Stomach smooth muscle (tissue), 2 donors: ENCODE data around the gene PHF1.

Experiments used
- H3K27ac ChIP-seq: one replicate; pipeline ENCODE4 v1.7.0; 2013; ENCODE audit warnings: mild to moderate bottlenecking, low read length, inconsistent platforms
- H3K27me3 ChIP-seq, 2 donors: one replicate each; pipeline ENCODE4 v1.7.0; 2013; ENCODE audit warnings: low read length in 2 of 2; ENCODE audit not compliant: insufficient read depth in 2 of 2, control insufficient read depth in 1 of 2
- H3K36me3 ChIP-seq, 2 donors: one replicate each; pipeline ENCODE4 v1.7.0; 2013; ENCODE audit warnings: low read length in 2 of 2; ENCODE audit not compliant: control insufficient read depth in 2 of 2, insufficient read depth in 2 of 2
- H3K4me1 ChIP-seq: one replicate; pipeline ENCODE4 v1.7.0; 2013; ENCODE audit warnings: low read length; ENCODE audit not compliant: control insufficient read depth, insufficient read depth
- H3K4me3 ChIP-seq, 2 donors: one replicate each; pipeline ENCODE4 v1.7.0; 2013; ENCODE audit warnings: low read length in 2 of 2
- H3K9ac ChIP-seq, 2 donors: one replicate each; pipeline ENCODE4 v1.7.0; 2013; ENCODE audit warnings: low read length in 2 of 2, mild to moderate bottlenecking in 1 of 2
- H3K9me3 ChIP-seq, 2 donors: one replicate each; pipeline ENCODE4 v1.7.0; 2013; ENCODE audit warnings: low read length in 2 of 2; ENCODE audit not compliant: control insufficient read depth in 2 of 2
- donor health status: healthy.
- donor health status: Pancreatic carcinoma.

Gene PHF1

DNA sequence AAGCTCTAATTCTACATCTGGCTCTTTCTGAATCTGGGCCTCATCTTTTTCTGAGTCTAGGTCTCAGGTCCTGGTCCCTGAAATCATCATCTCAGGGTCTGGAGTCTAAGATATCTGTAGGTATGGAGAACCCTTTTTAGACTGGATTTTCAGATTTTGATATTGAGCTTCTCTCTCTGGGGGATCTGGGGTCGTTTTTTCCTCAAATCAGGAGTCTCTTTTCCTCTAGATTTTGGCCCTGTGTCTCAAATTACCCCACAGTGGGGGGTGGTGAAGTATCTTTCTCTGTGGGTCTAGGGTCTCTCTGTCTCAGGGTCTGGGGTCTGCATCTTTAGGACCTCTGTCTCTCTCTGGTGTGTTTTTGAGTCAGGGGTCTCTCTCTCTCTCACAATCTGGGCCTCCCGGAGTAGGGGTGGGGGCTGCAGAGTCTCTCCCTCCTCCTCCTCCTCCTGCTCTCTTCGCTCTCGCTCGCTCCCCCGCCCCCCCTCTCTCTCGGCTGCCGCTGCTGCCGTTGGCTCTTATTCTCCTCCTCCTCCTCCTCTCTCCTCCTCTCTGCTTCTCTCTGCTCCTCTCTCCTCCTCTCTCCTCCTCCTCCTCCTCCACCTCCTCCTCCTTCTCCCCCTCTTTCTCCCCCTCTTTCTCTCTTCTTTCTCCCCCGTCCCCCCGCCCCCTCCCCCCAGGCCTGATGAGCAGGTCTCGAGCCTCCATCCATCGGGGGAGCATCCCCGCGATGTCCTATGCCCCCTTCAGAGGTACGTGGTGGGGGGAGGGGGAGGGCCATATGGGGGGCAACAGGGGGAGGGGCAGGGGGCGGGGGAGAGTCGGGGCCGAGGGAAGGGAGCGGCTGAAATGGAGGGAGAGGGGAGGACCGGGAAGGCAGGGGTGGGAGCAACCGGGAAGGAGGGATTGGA, 9.0 kb downstream of the PHF1 start, which contains the start of gene SYNGAP1:
Gene SYNGAP1, plus strand, starts transcription at position 486 of the 911 bp plus-strand sequence. Its CDS starts 200 bp downstream, at position 686.
- Histone ChIP-seq H3K27ac (peak within 1 kb of the TSS; percentile 97), H3K4me3 (peak within 1 kb of the TSS; percentile 64 to 86), H3K4me1 (peaks cover 63% of the 10 kb centered on the region), H3K27me3 (no peaks in the 10 kb centered on the region), H3K9me3 (no peaks in the 10 kb centered on the region), H3K9ac (peak within 1 kb of the TSS; percentile 79 to 85), H3K36me3 (peaks cover 6 to 17% of the 10 kb centered on the region in 2 donors)

GRCh38 chr6:33420491-33421343, 9.9 kb downstream of the PHF1 start:
- Histone ChIP-seq H3K9me3 (no peaks in the 10 kb centered on the region), H3K9ac (peak overlapping the region; percentile 54 to 60), H3K4me3 (peak overlapping the region in 1 of 2 donors; percentile 55), H3K27ac (peak overlapping the region; percentile 66), H3K4me1 (peaks cover 63% of the 10 kb centered on the region), H3K27me3 (no peaks in the 10 kb centered on the region), H3K36me3 (peaks cover under 1 to 8% of the 10 kb centered on the region in 2 donors)

- H3K9me3 ChIP-seq, result no peaks in the 10 kb centered on the region
- H3K4me3 ChIP-seq, result no peak overlapping the region
- peaks cover 0 to 2% of the 10 kb centered on the region in 2 donors for H3K36me3 ChIP-seq
- no peaks in the 10 kb centered on the region for H3K27me3 ChIP-seq
- H3K9ac ChIP-seq, result no peak overlapping the region
- H3K27ac ChIP-seq, result peak overlapping the region; percentile 66
- peaks cover 57% of the 10 kb centered on the region for H3K4me1 ChIP-seq
Measured at GRCh38 chr6:33421344-33421643, 10.5 kb downstream of the PHF1 start.

- H3K4me1 ChIP-seq, result peaks cover 55% of the 10 kb centered on the region
- no peaks in the 10 kb centered on the region for H3K27me3 ChIP-seq
- H3K9me3 ChIP-seq, result no peaks in the 10 kb centered on the region
- peak overlapping the region; percentile 96 for H3K27ac ChIP-seq
- H3K9ac ChIP-seq, result peak overlapping the region; percentile 6 to 36
- H3K4me3 ChIP-seq, result no peak overlapping the region
- H3K36me3 ChIP-seq, result no peaks in the 10 kb centered on the region
Measured at GRCh38 chr6:33423777-33424176, 13.0 kb downstream of the PHF1 start.

- Histone ChIP-seq H3K4me1 (peaks cover 52% of the 10 kb centered on the region), H3K9ac (peak overlapping the region; percentile 74 to 96), H3K27ac (peak overlapping the region; percentile 96), H3K27me3 (no peaks in the 10 kb centered on the region), H3K4me3 (peak overlapping the region; percentile 61 to 78), H3K9me3 (no peaks in the 10 kb centered on the region), H3K36me3 (no peaks in the 10 kb centered on the region)
Measured at GRCh38 chr6:33424855-33425667, 14.2 kb downstream of the PHF1 start.

DNA sequence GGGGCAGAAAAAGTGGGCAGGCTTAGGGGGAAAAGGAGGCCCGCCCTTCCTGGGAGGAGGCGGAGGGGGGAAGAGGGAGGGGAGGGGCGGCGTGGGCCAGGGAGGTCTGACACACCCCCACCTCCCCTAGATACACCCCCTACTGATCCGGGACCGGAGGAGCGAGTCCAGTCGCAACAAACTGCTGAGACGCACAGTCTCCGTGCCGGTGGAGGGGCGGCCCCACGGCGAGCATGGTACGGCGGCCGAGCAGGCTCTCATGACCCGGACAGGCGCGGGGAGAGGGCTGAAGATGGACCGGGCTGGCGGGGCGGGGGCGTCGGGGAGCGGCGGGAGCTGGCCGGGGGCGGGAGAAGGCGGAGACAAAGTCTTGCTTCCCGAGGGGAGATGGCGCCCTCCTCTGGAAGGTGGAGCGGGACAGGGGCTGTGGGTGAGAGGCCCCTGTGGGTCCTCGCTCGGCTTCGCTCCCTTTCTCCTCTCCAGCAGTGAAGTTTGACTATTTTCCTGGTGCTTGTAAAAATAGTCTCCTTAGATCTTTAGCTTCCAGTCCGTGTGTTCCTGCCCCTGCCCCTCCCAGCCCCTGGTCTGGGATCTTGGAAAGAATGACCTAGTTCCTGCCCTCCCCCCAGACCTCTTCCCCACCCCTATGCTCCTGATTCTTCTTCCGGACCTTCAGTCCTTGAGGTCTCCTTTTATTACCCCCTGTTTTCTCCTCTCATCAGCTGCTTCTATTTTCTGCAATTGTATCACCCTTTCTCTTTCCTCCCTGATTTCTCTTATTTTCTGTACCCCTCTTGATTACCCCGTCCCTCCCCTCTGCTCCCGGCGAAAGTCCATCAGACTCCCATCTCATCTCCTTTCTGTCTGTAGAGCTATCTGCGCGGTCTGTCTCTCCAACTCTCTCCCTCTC, 15.1 kb downstream of the PHF1 start:
- H3K27ac ChIP-seq, result peak overlapping the region; percentile 96
- peak overlapping the region; percentile 61 to 78 for H3K4me3 ChIP-seq
- peak overlapping the region; percentile 74 to 96 for H3K9ac ChIP-seq
- no peaks in the 10 kb centered on the region for H3K27me3 ChIP-seq
- peaks cover 55% of the 10 kb centered on the region for H3K4me1 ChIP-seq
- H3K36me3 ChIP-seq, result no peaks in the 10 kb centered on the region
- no peaks in the 10 kb centered on the region for H3K9me3 ChIP-seq

- Histone ChIP-seq H3K4me3 (peak overlapping the region; percentile 81 to 82), H3K27ac (peak overlapping the region; percentile 96), H3K4me1 (peaks cover 62% of the 10 kb centered on the region), H3K27me3 (no peaks in the 10 kb centered on the region), H3K9ac (peak overlapping the region; percentile 66 to 70), H3K9me3 (no peaks in the 10 kb centered on the region), H3K36me3 (no peaks in the 10 kb centered on the region)
Measured at GRCh38 chr6:33426590-33427511, 16.0 kb downstream of the PHF1 start.

DNA sequence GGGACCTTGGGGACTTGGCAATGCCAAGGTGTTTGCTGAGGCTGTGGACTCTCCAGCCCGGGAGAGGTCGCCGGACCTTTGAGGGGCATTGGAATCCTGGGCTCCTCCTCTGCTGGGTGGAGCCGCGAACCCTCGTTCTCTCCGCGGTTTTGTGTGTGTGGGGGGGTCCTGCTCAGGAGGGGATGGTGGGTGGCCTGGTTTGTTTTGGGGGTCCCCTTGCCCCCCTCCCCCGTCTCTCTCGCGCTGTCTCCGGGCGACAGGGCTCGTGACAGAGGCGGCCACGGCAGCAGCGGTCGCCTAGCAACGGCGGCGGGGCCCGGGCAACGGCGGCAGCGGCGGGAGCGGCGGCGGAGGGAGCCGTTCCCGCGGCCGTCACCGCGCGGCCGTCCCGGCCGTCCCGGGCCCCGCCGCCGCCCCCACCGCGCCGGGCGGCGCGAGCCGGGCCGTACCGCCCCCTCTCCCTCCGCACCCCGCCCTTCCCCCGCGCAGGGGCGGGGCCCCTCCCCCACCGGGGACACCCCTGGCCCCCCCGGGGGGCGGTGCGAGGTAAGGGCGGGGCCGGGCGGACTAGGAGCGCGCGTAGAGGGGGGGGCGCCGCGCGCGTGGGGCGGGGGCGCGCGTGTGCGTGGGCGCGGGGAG, 16.9 kb downstream of the PHF1 start:
- no peaks in the 10 kb centered on the region for H3K9me3 ChIP-seq
- H3K4me1 ChIP-seq, result peaks cover 71% of the 10 kb centered on the region
- no peaks in the 10 kb centered on the region for H3K27me3 ChIP-seq
- peak overlapping the region; percentile 81 to 82 for H3K4me3 ChIP-seq
- H3K36me3 ChIP-seq, result no peaks in the 10 kb centered on the region
- peak overlapping the region; percentile 66 to 70 for H3K9ac ChIP-seq
- peak overlapping the region; percentile 75 for H3K27ac ChIP-seq
